ENCODE results near the gene ANKRD52.
"Not testable (repeated sequence)": the region's sequence is repeated elsewhere in the genome, so short reads cannot be mapped to it uniquely, and the experiment has no call there.

Gene ANKRD52

DNA sequence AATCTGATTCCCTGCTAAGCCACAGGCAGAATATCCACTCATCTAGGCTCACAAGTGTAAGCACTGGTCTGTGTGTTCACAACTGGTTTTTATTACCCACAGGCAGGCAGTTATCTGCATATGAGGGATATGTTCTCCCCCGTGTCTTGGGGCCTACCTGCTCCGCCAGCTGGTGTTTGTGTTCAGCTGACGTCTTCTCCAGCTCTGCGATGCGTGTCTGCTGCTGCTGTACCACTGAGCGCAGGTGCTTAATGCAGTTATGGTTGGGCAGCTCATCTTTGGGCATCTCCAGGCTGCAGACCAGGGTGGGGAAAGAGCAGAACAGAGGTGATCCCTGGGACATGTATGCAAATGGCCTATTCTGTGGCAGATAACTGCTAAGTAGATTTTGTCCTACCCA is 50.2 kb downstream of the ANKRD52 start:
- DNase-seq (ENCODE audit: low spot score): peak; percentile 77

DNA sequence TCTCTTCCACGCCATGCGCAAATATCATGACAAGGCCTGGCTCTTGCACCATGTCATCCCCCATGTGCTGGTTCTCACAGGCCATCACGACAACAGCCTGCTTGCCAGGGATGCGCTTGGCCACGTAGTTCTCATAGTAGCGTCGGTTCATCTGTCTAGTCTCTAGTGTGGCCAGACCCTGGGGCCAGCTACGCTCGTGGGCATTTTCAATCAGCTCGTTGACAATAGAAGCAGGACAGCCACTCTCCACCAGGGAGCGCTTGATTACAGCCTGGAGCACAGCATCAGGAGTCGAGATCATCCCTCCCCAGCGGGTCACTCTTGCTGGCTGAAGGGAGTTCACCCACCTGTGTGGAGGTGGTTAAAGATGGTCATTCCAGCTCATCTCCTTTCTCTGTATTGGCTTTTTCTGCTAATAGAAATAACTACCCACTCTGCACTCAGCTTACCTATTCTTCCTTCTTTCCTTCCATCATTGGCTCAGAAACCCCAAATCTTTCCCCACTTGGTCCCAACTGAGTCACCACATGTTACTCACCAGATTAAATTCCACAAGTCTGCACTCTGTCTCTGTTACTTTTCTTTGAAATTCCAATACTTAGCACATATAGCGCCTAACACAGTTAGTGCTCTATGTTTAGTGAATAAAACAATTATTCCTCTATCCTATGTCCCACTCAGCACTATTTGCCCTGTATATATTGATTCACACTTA is 51.6 kb downstream of the ANKRD52 start:
- DNase-seq (ENCODE audit: low spot score): no peak

- DNase-seq (ENCODE audit: low spot score): no peak
Measured at GRCh38 chr12:56205445-56205844, 52.7 kb downstream of the ANKRD52 start.

DNA sequence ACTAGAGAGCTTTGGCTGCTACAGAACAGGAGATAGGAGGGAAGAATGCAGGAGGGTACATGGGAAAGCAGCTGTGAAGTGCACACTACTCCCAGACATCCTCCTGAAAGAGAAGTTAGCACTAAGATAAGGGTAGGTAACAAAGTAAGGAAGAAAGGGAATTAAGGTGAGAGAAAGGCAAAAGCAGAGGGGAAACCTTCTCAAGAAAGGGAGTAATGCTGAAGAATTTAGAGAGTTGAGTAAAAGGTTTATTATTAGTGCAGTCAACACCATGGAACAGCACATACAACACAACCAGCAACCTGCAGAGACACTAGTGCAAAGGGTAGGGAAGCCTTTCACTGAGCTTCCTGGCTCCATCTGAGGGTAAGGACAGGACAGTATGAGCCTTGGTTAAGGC is 53.9 kb downstream of the ANKRD52 start:
- no peak for DNase-seq (ENCODE audit: low spot score)

- DNase-seq (ENCODE audit: low spot score): no peak
Measured at GRCh38 chr12:56202838-56203237, 55.3 kb downstream of the ANKRD52 start.

GRCh38 chr12:56202366-56202765 is 55.8 kb downstream of the ANKRD52 start:
- DNase-seq (ENCODE audit: low spot score): no peak

GRCh38 chr12:56198836-56199235 is 59.3 kb downstream of the ANKRD52 start:
- DNase-seq (ENCODE audit: low spot score): no peak

GRCh38 chr12:56197921-56198635 is 60.1 kb downstream of the ANKRD52 start:
- DNase-seq (ENCODE audit: low spot score): no peak

GRCh38 chr12:56196818-56197550 is 61.2 kb downstream of the ANKRD52 start:
- not testable (repeated sequence) for DNase-seq (ENCODE audit: low spot score)

DNA sequence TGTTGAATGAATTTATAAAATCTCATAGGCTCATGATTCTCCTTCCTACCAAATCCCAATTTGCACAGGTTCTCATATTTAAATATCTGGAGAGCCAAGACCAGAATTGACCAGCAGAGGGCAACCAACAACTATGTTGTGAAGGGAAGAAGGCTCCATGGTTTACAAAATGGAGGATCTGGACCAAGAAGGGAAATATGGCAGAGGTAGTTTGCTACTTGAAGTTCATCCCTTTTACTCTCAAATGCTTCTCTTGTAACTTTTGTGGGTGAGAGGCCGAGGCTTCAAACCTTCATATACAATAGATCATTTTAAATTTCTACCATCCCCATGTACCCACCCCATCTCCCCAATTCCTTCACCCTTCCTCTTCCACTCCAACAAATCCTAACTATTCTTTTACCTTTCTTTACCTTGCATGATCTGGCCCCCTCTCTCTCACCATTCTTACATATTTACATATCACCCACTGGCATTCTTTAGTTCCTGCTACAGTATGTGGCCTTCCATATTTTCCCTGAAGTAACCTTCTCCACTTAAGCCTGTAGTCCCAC is 65.1 kb downstream of the ANKRD52 start:
- peak; percentile 74 for DNase-seq (ENCODE audit: low spot score)

DNA sequence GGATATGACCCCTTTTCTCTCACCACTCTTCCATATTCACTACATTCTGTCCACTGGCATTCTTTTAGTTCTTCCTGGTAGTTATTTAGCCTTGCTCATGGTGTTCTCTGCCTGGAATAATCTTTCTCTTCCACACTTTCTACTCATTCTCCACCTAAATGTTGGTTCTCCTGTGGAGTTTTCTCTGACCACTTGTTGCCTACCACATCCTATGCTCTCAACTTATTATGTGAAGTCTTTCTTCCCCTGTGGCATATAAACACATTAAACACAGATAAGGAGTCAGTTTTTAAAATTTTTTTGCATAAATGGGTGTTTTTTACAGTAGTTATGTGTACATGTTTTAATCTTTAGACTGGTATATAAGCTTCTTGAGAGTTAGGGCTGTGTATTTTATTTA is 65.6 kb downstream of the ANKRD52 start:
- DNase-seq (ENCODE audit: low spot score): no peak

GRCh38 chr12:56190695-56191155 is 67.5 kb downstream of the ANKRD52 start:
- no peak for DNase-seq (ENCODE audit: low spot score)

DNA sequence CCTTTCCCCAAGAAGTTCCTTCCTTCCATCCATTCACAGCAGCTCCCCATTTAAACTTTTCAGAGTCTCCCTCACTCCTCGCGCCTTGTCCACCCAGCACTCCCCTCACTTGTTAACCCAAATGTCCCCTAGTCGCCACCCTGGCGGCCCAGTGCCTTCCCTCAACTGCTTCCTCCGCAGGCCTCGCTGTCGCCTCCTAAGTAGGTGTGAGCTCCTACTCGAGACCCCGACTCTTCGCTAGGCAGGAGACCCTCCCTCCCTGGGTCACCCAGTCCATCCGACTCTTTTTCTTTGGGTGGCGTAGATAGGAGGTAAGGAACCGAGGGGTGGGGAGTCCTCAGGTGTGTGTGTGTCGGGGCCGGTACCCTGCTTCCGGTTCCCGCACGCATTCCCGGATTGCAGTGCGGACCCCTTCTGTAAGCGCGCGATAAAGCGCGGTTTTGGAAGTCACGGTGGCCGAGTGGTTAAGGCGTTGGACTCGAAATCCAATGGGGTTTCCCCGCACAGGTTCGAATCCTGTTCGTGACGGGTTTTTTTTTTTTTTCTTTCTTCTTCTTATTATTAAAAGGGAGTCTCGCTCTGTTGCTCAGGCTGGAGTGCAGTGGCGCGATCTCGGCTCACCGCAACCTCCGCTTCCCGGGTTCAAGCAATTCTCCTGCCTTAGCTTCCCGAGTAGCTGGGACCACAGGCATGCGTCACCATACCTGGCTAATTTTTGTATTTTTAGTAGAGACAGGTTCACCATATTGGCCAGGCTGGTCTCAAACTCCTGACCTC is 68.1 kb downstream of the ANKRD52 start:
- DNase-seq (ENCODE audit: low spot score): peak; percentile 63

- DNase-seq (ENCODE audit: low spot score): peak; percentile 94
Measured at GRCh38 chr12:56189099-56189917, 68.9 kb downstream of the ANKRD52 start, which contains the start of gene SMARCC2. SMARCC2 (minus strand) TSS chr12:56189483; CDS start chr12:56189461, 22 bp downstream.

GRCh38 chr12:56188778-56189098 is 69.4 kb downstream of the ANKRD52 start:
- DNase-seq (ENCODE audit: low spot score): no peak

GRCh38 chr12:56188131-56188777 is 69.9 kb downstream of the ANKRD52 start:
- DNase-seq (ENCODE audit: low spot score): no peak

Measured in germinal center (tissue), 1 donor.